RWPE1 (cell line): ENCODE measurements around the gene IL24.

ENCODE experiments used
- CTCF ChIA-PET: fragments of 350-600 bp; sonication (Branson Sonifier 250); formaldehyde crosslinking; extraction: SDS; loops from one replicate; lab custom pipeline; 2021; lab: Yijun Ruan, JAX
- POLR2A ChIA-PET: fragments of 400-600 bp; formaldehyde crosslinking; extraction: SDS; loops from one replicate; lab custom pipeline; 2020; ENCODE audit warnings: antibody characterized with exemption; ENCODE audit not compliant: low non-redundant PET; lab: Yijun Ruan, JAX
- DNase-seq: peaks from one replicate; pipeline ENCODE4 v3.0.0; 2012; ENCODE audit warnings: low spot score
- H3K27ac ChIP-seq: fragments of 450-650 bp; 2 replicates; pipeline ENCODE4 v1.5.1; 2017
- TF ChIP-seq, protein P1 (sequence below): fragments of 450-650 bp; conservative IDR thresholded peaks from 2 replicates; pipeline ENCODE4 v1.5.1; 2017; ENCODE audit warnings: low read depth, mild to moderate bottlenecking

Gene IL24

GRCh38 chr1:206892351-206892984 is 4.8 kb upstream of the IL24 start:
- POLR2A ChIA-PET: no interaction called here
- CTCF ChIA-PET: interaction anchor here (0.7 kb wide), 1 partner anchor 824 kb away, joined by 3 read pairs; no protein-coding TSS in a partner anchor
- peak; percentile 71 for DNase-seq
- no peak overlapping the region for H3K27ac ChIP-seq
- TF ChIP-seq, protein P1, sequence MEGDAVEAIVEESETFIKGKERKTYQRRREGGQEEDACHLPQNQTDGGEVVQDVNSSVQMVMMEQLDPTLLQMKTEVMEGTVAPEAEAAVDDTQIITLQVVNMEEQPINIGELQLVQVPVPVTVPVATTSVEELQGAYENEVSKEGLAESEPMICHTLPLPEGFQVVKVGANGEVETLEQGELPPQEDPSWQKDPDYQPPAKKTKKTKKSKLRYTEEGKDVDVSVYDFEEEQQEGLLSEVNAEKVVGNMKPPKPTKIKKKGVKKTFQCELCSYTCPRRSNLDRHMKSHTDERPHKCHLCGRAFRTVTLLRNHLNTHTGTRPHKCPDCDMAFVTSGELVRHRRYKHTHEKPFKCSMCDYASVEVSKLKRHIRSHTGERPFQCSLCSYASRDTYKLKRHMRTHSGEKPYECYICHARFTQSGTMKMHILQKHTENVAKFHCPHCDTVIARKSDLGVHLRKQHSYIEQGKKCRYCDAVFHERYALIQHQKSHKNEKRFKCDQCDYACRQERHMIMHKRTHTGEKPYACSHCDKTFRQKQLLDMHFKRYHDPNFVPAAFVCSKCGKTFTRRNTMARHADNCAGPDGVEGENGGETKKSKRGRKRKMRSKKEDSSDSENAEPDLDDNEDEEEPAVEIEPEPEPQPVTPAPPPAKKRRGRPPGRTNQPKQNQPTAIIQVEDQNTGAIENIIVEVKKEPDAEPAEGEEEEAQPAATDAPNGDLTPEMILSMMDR: no peak

DNA sequence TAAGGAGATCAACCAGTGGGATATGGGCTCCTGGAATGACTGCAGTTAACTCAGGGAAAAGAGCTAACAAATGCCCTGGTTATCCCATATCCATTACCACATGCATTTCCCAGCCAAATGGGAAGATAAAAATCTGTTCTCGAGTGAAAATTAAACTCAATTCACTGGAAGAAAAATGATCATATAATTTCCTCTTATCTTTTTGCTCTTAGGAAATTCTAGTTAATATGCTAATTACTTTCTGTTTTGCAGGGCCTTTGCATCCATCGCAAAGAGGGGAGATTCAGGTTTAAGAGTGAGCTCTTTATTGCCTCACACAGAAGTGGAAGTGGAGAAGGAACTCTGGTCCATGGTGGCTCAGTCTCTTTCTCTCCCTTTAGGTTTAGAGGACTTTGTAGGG is 3.9 kb upstream of the IL24 start:
- DNase-seq: no peak
- ChIA-PET POLR2A (no interaction called here), CTCF (interaction anchor here (0.7 to 1.2 kb wide), 2 partner anchors 18 to 823 kb away, joined by 3 read pairs; no protein-coding TSS in a partner anchor)
- TF ChIP-seq, protein P1: no peak
- H3K27ac ChIP-seq: no peak overlapping the region

DNA sequence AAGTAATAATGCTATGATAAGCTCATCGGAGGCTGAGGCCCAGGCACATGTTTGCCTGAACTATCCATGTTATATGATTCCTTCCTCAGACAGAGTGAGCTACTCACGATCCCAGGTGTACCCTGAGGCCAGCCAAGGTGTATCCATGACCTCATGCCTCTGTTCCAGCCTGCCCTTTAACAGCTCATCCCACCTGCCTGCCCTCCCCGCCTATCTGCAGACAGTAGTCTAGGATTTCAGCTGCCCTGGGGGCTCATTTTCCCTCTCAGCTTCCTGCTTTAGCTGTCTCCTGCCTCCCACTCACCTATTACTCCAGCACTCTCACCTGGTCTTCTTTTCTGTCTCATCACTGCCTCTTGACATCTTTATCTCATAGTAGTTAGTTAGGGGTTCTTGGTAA is 1.9 kb upstream of the IL24 start:
- TF ChIP-seq, protein P1: no peak
- peak overlapping the region; percentile 30 for H3K27ac ChIP-seq
- ChIA-PET CTCF (interaction anchor here (0.5 to 1.2 kb wide), 5 partner anchors 14 to 169 kb away, joined by 4 to 6 read pairs (median 5); no protein-coding TSS in a partner anchor), POLR2A (interaction anchor here (1.0 to 1.2 kb wide), 2 partner anchors 11 to 14 kb away, joined by 3 to 5 read pairs; no protein-coding TSS in a partner anchor)
- peak; percentile 96 for DNase-seq

GRCh38 chr1:206895837-206896242 is 1.4 kb upstream of the IL24 start:
- TF ChIP-seq, protein P1: no peak
- ChIA-PET POLR2A (interaction anchor here (1.0 to 1.2 kb wide), 2 partner anchors 10 to 13 kb away, joined by 3 to 5 read pairs; no protein-coding TSS in a partner anchor), CTCF (interaction anchor here (0.8 to 1.2 kb wide), 5 partner anchors 13 to 409 kb away, joined by 3 to 6 read pairs (median 5); no protein-coding TSS in a partner anchor)
- H3K27ac ChIP-seq: peak overlapping the region; percentile 30
- DNase-seq: no peak

DNA sequence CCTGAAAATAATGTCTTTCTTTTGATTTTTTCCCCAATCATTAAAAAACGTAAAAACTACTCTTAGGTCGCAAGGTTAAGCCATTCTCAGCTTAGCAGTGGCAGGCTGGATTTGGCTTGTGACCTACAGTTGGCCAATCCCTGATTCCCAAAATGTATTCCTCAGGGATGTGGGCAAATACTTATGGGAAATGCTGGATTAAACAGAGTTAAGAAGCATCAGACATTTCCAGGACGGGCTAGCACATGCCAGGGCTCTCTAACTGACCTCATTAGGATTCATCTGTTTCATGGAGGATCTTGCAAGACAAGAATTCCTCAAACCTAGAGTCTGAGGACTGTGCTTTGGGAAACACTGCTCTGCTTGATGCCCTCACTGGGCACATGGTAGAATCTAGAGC is 982 bp upstream of the IL24 start:
- H3K27ac ChIP-seq: no peak overlapping the region; the same call in 1 of the 2 replicates
- ChIA-PET POLR2A (interaction anchor here (1.2 kb wide), 1 partner anchor 10 kb away, joined by 3 read pairs; no protein-coding TSS in a partner anchor), CTCF (interaction anchor here (0.6 to 1.2 kb wide), 3 partner anchors 86 to 409 kb away, joined by 3 read pairs; no protein-coding TSS in a partner anchor)
- no peak for DNase-seq
- TF ChIP-seq, protein P1: no peak

- peak; percentile 55 for DNase-seq
- TF ChIP-seq, protein P1: no peak
- peak overlapping the region; percentile 63 for H3K27ac ChIP-seq
- CTCF ChIA-PET: interaction anchor here (1.3 kb wide), 1 partner anchor 33 kb away, joined by 5 read pairs; the partner anchor contains the start of gene IL20
- POLR2A ChIA-PET: no interaction called here
Observed at GRCh38 chr1:206898089-206898914, 1.1 kb downstream of the IL24 start.
